AG09309 (cell line): ENCODE results near the gene CACNA1B.

Experiments
- DNase-seq: peaks from one replicate; pipeline ENCODE4 v3.0.0-alpha.2; 2010; ENCODE audit warnings: low read depth
- H3K4me3 ChIP-seq: 2 replicates; pipeline ENCODE4 v1.5.1; 2011; ENCODE audit warnings: mild to moderate bottlenecking, low read depth, low read length, moderate library complexity; ENCODE audit not compliant: control insufficient read depth
- CTCF ChIP-seq: IDR thresholded peaks from 2 replicates; pipeline ENCODE4 v1.5.1; 2011; ENCODE audit warnings: mild to moderate bottlenecking, low read depth, low read length, inconsistent platforms; ENCODE audit not compliant: insufficient read depth, control insufficient read depth; ENCODE audit errors: missing control alignments

The CACNA1B gene

DNA sequence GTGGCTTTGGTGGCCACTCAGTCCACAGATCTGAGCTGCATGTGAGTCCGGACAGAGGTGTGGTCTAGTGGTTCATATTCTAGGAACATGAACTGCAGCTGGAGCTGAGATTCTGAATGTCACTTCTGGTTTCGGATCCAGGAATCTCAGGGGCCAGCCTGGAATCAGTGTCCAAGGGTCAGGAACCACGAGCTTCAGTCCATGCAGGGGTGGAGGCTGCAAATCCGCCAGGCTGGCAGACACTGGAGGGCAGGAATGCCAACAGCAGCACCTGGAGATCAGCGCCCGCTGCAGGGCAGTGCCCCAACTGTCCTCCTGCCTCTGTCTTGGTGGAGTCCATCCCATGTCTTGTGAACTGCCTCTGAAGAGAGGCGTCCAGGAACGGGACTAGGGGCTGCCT, 73.5 kb downstream of the CACNA1B start:
- DNase-seq = no peak
- H3K4me3 ChIP-seq = no peak overlapping the region
- no peak for TF ChIP-seq CTCF

DNA sequence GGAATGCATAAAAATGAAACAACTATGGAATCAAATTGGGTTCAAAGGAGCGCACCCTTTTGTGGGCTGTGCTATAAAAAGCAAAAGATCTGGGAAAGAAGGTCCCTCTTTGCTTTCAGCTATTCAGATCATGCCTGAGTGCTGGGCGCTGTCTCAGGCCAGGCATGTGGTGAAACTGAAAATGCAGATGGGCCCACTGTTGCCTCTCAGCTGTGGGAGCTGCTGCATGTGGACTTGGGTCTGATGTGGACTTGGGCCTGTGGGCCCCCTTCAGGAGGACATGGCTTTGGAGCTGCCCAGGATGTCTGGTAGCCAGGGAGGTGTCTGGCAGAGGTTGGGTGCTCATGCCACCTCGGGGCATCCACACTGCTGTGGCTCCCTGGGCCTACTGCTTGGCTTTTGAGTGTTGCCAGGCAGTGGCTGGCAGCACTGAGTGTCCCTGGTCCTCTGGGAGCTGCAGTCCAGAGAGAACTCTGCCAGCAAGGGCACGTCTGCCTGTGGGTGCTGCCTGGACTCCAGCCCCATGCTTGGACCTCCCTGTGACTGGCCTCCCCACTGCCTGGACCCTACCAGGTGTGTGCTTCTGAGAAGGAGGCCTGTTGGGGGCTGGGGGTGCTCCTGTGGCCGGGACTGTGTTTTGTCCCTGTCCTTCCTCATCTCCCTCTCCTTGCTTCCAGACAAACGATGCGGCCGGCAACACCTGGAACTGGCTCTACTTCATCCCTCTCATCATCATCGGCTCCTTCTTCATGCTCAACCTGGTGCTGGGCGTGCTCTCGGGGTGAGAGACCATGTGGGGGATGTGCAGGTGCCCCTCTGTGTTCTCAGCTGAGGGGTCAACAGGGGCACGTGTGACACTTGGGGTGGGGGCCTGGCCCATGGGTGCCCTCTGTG, 74.3 kb downstream of the CACNA1B start:
- no peak overlapping the region for H3K4me3 ChIP-seq
- no peak for DNase-seq
- TF ChIP-seq CTCF = no peak

GRCh38 chr9:137952976-137953666, 75.5 kb downstream of the CACNA1B start:
- DNase-seq = no peak
- TF ChIP-seq CTCF = no peak
- H3K4me3 ChIP-seq = no peak overlapping the region

GRCh38 chr9:137953683-137954438, 76.3 kb downstream of the CACNA1B start:
- no peak overlapping the region for H3K4me3 ChIP-seq
- TF ChIP-seq CTCF = no peak
- DNase-seq = no peak

DNA sequence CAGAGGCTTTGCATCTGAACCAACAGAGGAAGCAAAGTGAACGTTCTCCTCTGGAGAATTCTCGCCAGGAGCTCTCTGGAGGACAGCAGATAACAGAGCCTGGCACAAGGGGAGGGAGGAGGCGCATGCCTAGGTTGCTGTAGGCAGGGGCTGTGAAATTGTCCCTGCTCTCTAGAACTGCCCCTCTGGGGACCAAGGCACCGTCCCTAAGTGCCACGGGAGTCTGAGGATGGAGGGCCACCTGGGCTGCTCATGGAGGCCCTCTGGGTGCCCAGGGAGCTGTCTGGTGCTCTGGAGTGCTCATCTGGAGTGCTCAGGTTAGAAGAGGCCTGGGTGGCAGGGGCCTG, 77.6 kb downstream of the CACNA1B start:
- no peak for DNase-seq
- H3K4me3 ChIP-seq = no peak overlapping the region
- TF ChIP-seq CTCF = no peak

GRCh38 chr9:137955586-137955985, 78.0 kb downstream of the CACNA1B start:
- H3K4me3 ChIP-seq = no peak overlapping the region
- TF ChIP-seq CTCF = no peak
- DNase-seq = no peak
